Osteoblast (primary cell): ENCODE results near the gene DMBX1. TPM values are rescaled to one million over a fixed set of nuclear protein-coding genes. Genes with fewer than 3 reads are reported as not detected.

Source experiments
- DNase-seq: peaks from one replicate; pipeline ENCODE4 v3.0.0; 2011; ENCODE audit warnings: low spot score, mixed read lengths; ENCODE audit not compliant: insufficient read length; ENCODE audit errors: missing footprints
- H2AFZ ChIP-seq: 2 replicates; pipeline ENCODE4 v1.6.0; 2011; ENCODE audit warnings: mild to moderate bottlenecking, low read length
- H3K27ac ChIP-seq: 2 replicates; pipeline ENCODE4 v1.5.1; 2011; ENCODE audit warnings: mild to moderate bottlenecking, low read depth, low read length, moderate library complexity
- H3K27me3 ChIP-seq: 2 replicates; pipeline ENCODE4 v1.6.0; 2012; ENCODE audit warnings: mild to moderate bottlenecking, control low read depth, inconsistent platforms, low read length, moderate library complexity; ENCODE audit not compliant: insufficient read depth
- H3K36me3 ChIP-seq: 2 replicates; pipeline ENCODE4 v1.5.1; 2011; ENCODE audit warnings: mild to moderate bottlenecking, low read length, control low read depth, moderate library complexity; ENCODE audit not compliant: insufficient read depth
- H3K4me1 ChIP-seq: 2 replicates; pipeline ENCODE4 v1.5.1; 2011; ENCODE audit warnings: mild to moderate bottlenecking, low read length, control low read depth, moderate library complexity; ENCODE audit not compliant: insufficient read depth
- H3K4me2 ChIP-seq: 2 replicates; pipeline ENCODE4 v1.6.0; 2011; ENCODE audit warnings: mild to moderate bottlenecking, low read length; ENCODE audit not compliant: insufficient read depth
- H3K4me3 ChIP-seq: fragments of 200-600 bp; sonication (generic); 3 replicates; pipeline ENCODE4 v1.5.1; 2012; ENCODE audit warnings: mild to moderate bottlenecking, low read length, inconsistent platforms; ENCODE audit not compliant: insufficient read depth
- H3K79me2 ChIP-seq: 2 replicates; pipeline ENCODE4 v1.6.0; 2012; ENCODE audit warnings: mild to moderate bottlenecking, low read length, control low read depth, inconsistent platforms; ENCODE audit not compliant: insufficient read depth
- H3K9me3 ChIP-seq: 2 replicates; pipeline ENCODE4 v1.5.1; 2011; ENCODE audit warnings: low read depth, low read length, control low read depth
- H4K20me1 ChIP-seq: 2 replicates; pipeline ENCODE4 v1.6.0; 2012; ENCODE audit warnings: mild to moderate bottlenecking, low read length, control low read depth; ENCODE audit not compliant: insufficient read depth
- total RNA-seq: library from RNA; depleted of rRNA; stranded (reverse); fragments of >200 nt; gene quantifications from 2 replicates; pipeline ENCODE4 v1.2.3, GENCODE V29; 2012
- TF ChIP-seq, protein P1 (sequence below): IDR thresholded peaks from 2 replicates; pipeline ENCODE4 v1.5.1; 2011; ENCODE audit warnings: mild to moderate bottlenecking, low read depth, low read length, moderate library complexity; ENCODE audit errors: extremely low read depth

DMBX1 gene
- total RNA-seq, 1 donor = not detected

DNA sequence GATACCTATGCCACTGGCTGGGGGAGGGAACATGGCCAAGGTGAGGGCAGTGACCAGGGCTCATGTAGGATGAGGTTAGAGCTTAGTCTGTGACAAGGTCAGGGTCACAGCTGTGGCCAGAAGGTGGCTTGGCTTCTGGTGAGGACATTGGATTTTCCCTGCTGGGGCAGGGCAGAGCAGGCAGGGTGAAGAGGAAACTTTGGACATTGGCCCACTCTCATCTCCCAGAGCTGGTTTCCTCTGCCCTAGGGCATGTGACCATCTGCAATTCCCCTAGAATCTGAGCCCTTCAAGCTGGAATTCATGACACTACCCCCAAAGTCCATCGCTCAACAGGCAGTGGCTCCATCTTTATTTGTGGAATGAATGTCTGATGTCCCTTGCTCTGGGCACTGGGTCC is 5.3 kb downstream of the DMBX1 start:
- Histone ChIP-seq H3K9me3 (no peaks in the 10 kb centered on the region), H3K27ac (no peak overlapping the region), H3K27me3 (peaks cover 57% of the 10 kb centered on the region), H3K4me3 (no peak overlapping the region), H3K4me1 (peaks cover under 1% of the 10 kb centered on the region), H3K4me2 (no peak overlapping the region), H3K36me3 (no peaks in the 10 kb centered on the region), H3K79me2 (no peaks in the 10 kb centered on the region), H4K20me1 (peaks cover 6% of the 10 kb centered on the region), H2AFZ (no peak overlapping the region)
- DNase-seq = peak; percentile 74
- TF ChIP-seq, protein P1, sequence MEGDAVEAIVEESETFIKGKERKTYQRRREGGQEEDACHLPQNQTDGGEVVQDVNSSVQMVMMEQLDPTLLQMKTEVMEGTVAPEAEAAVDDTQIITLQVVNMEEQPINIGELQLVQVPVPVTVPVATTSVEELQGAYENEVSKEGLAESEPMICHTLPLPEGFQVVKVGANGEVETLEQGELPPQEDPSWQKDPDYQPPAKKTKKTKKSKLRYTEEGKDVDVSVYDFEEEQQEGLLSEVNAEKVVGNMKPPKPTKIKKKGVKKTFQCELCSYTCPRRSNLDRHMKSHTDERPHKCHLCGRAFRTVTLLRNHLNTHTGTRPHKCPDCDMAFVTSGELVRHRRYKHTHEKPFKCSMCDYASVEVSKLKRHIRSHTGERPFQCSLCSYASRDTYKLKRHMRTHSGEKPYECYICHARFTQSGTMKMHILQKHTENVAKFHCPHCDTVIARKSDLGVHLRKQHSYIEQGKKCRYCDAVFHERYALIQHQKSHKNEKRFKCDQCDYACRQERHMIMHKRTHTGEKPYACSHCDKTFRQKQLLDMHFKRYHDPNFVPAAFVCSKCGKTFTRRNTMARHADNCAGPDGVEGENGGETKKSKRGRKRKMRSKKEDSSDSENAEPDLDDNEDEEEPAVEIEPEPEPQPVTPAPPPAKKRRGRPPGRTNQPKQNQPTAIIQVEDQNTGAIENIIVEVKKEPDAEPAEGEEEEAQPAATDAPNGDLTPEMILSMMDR = no peak

DNA sequence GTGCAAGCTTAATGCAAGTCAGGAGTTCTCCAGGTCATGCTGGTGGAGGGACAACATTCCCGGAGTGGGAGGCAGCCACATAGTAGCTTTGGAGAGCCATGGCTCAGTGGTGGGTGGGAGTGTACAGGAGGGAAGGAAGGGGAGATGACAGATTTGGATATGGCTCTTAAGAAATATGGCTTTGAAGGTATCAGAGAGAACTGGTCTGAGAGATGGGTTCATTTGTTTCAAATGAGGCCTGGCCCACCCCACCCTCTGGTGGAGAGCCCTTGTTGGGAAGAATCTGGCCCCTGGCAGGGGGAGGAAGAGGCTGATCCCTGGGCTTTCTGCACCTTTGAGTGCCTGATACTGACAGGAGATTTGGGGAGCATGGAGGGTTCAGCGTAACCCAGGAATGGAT is 6.1 kb downstream of the DMBX1 start:
- Histone ChIP-seq H4K20me1 (peaks cover under 1% of the 10 kb centered on the region), H3K4me2 (no peak overlapping the region), H3K36me3 (no peaks in the 10 kb centered on the region), H2AFZ (no peak overlapping the region), H3K79me2 (no peaks in the 10 kb centered on the region), H3K27ac (no peak overlapping the region), H3K4me1 (no peaks in the 10 kb centered on the region), H3K9me3 (no peaks in the 10 kb centered on the region), H3K4me3 (no peak overlapping the region), H3K27me3 (peaks cover 51% of the 10 kb centered on the region)
- DNase-seq = peak; percentile 68
- TF ChIP-seq, protein P1 = no peak

DNA sequence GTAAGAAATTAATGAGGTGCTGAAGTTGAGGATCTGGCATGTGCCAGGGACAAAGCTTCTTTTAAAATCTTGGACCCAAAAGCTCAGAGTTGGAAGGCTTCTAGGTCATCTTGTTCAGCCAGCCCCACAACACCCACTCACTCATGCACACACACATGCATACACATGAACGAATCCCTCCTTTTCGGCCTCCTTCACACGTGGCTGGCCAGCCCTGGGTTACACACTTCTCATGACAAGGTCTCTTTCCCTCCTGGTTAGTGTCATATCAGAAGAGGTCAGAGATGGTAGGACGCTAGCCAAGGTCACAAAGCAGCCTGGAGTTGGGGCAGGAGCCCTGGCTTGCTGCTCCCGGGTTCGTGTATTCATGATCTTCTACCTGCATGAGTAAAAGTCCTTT is 6.9 kb downstream of the DMBX1 start:
- Histone ChIP-seq H3K79me2 (no peaks in the 10 kb centered on the region), H3K27ac (no peak overlapping the region), H3K36me3 (no peaks in the 10 kb centered on the region), H3K9me3 (no peaks in the 10 kb centered on the region), H3K4me3 (no peak overlapping the region), H3K27me3 (peaks cover 51% of the 10 kb centered on the region), H3K4me2 (no peak overlapping the region), H3K4me1 (no peaks in the 10 kb centered on the region), H4K20me1 (no peaks in the 10 kb centered on the region), H2AFZ (no peak overlapping the region)
- TF ChIP-seq, protein P1 = no peak
- DNase-seq = peak; percentile 26

DNA sequence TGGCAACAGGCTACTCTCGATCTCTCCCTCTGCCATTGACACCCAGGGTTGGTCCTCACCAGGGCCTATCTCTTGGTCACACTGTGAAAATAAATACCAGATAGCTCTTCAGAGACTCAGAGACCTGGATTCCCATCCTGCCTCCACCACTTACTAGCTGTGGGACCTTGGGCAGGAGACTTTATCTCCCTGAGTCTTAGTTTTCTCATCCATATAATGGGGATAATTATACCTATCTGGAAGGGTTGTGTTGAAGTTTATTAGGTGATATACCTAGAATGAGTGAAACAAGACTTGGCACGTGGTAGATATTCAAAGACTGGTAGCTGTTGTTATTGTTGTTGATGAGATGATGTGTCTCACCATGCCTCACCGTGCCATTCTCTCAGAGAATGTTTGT is 7.4 kb downstream of the DMBX1 start:
- H3K4me1 ChIP-seq = no peaks in the 10 kb centered on the region
- no peak overlapping the region for H3K4me3 ChIP-seq
- no peaks in the 10 kb centered on the region for H4K20me1 ChIP-seq
- H3K27me3 ChIP-seq = peaks cover 51% of the 10 kb centered on the region
- no peak overlapping the region for H2AFZ ChIP-seq
- H3K4me2 ChIP-seq = no peak overlapping the region
- no peak overlapping the region for H3K27ac ChIP-seq
- TF ChIP-seq, protein P1 = no peak
- H3K9me3 ChIP-seq = no peaks in the 10 kb centered on the region
- H3K79me2 ChIP-seq = no peaks in the 10 kb centered on the region
- peak; percentile 29 for DNase-seq
- no peaks in the 10 kb centered on the region for H3K36me3 ChIP-seq
